ENCODE results near the gene BAZ2B.

DNA sequence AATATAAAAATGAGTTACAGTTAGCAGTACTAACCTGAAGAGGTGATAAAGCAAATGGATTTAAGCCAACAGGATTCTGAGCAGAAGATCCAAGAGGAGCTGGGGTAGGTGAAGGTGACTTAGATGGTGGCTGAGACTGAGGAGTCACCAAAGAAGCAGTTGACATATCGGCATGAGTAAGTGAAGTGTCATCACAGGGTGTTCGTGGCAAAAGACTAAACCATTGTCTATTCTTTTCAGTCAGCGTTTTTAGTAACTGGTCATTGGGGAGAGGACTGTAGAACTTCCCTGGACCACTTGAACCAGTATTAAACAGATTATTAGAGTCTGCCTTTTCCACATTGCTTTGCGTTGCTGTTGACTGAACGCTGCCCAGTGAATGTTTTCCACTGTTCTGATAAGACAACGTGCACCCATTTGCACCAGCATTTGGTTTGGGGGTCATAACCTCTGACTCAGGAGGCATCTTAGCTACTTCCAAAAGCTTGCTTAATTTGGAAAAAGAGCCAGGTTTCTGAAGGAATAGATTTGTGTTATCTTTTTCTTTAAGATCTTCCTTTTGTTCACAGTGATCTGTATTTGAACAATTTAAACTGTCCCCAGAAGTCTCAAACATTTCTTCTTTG lies 266.6 kb downstream of the BAZ2B start:
- TF ChIP-seq EZH2phosphoT487 (IDR thresholded peaks at IDR 0.05), result no peak
- TF ChIP-seq, protein P1, sequence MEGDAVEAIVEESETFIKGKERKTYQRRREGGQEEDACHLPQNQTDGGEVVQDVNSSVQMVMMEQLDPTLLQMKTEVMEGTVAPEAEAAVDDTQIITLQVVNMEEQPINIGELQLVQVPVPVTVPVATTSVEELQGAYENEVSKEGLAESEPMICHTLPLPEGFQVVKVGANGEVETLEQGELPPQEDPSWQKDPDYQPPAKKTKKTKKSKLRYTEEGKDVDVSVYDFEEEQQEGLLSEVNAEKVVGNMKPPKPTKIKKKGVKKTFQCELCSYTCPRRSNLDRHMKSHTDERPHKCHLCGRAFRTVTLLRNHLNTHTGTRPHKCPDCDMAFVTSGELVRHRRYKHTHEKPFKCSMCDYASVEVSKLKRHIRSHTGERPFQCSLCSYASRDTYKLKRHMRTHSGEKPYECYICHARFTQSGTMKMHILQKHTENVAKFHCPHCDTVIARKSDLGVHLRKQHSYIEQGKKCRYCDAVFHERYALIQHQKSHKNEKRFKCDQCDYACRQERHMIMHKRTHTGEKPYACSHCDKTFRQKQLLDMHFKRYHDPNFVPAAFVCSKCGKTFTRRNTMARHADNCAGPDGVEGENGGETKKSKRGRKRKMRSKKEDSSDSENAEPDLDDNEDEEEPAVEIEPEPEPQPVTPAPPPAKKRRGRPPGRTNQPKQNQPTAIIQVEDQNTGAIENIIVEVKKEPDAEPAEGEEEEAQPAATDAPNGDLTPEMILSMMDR (IDR thresholded peaks at IDR 0.05), result no peak
